H1 (cell line): ENCODE measurements around the gene MED16. TPM values are rescaled to one million over a fixed set of nuclear protein-coding genes. Genes with fewer than 3 reads are reported as not detected.

Source experiments
- CHD7 ChIP-seq: fragments of 300-600 bp; sonication (generic); IDR thresholded peaks from 2 replicates; pipeline ENCODE4 v1.7.1; 2012; ENCODE audit warnings: low read length, moderate library complexity, mild to moderate bottlenecking, inconsistent platforms; ENCODE audit not compliant: insufficient replicate concordance
- SIN3A ChIP-seq, 2 experiments: IDR thresholded peaks in 1 of 2; conservative IDR thresholded peaks in 1 of 2; 2 replicates each; pipeline ENCODE4 v1.6.1; 2011 to 2012; ENCODE audit warnings: low read length in 2 of 2, improper control_type of control experiment in 1 of 2, low read depth in 1 of 2, mild to moderate bottlenecking in 1 of 2
- polyA plus RNA-seq, 7 experiments: library from polyadenylated mRNA; depleted of rRNA in 3 of 7; stranded (reverse) in 5 of 7; unstranded in 2 of 7; fragments of >200 nt in 5 of 7; fragments of 200-250 nt in 2 of 7; gene quantifications; 1 replicate in 5 of 7; 2 replicates in 1 of 7; 4 replicates in 1 of 7; pipeline versions ENCODE4 v1.2.1 to v1.2.3, GENCODE V29; 2011 to 2013; ENCODE audit warnings: missing spikeins in 2 of 7, mixed read lengths in 2 of 7
- total RNA-seq: library from RNA; stranded (reverse); fragmentation: NEBNext Ultra II Directional; extraction: Animal tissue kit (Norgen Biotek cat#: 25700); gene quantifications from 2 replicates; pipeline ENCODE4 v1.2.1, GENCODE V29; 2021

MED16 gene
- total and polyA plus RNA-seq, 2 of the 8 experiments (the other 6 are each of a cell fraction or from before 2014, with no cell fraction given) = 51.0 to 67.2 TPM

- TF ChIP-seq CHD7 = no peak
- no peak for TF ChIP-seq SIN3A (conservative IDR thresholded peaks at IDR 0.05 in 1 of 2, IDR thresholded peaks at IDR 0.05 in 1 of 2; ENCODE audit: low read depth in 1 of 2, low read length in 2 of 2)
These were observed 39.1 kb upstream of the MED16 start (continued) for GRCh38 chr19:931860-932647.
